NCI-H1105 (cell line): ENCODE measurements around the gene PTGIR.
A peak's percentile ranks its signal among the peaks of the same experiment; 100 is the strongest.

Experiments used
- DNase-seq: peaks from one replicate; lab custom pipeline; 2025; lab: John Stamatoyannopoulos, UW

Gene PTGIR

DNA sequence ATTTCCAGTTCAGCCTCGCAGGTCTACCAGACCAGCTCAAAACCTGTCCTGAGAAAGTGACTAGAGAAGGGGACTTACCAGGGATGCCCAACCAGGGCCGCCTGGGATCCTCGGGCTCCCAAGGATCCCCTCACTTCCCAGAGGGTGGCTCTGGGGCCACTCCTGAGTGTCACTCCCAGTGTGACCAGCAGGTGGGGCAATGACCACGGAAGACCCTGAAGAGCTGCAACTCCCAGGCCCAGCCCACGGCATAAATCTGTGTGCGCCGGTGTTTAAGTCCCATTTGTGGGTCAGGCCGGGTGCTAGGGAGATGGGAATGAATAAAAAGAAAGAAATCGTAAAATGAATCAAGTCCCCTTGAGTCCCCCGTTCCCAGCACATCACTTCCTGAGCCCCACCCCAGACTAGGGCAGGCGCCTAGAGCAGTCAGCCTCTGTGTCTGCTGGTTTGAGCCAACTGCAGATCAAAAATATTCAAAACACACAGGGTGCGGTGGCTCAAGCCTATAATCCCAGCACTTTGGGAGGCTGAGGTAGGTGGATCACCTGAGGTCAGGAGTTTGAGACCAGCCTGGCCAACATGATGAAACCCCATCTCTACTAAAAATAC, 10.7 kb downstream of the PTGIR start:
- peak; percentile 70 for DNase-seq

GRCh38 chr19:46613525-46613924, 11.4 kb downstream of the PTGIR start:
- DNase-seq, result no peak

DNA sequence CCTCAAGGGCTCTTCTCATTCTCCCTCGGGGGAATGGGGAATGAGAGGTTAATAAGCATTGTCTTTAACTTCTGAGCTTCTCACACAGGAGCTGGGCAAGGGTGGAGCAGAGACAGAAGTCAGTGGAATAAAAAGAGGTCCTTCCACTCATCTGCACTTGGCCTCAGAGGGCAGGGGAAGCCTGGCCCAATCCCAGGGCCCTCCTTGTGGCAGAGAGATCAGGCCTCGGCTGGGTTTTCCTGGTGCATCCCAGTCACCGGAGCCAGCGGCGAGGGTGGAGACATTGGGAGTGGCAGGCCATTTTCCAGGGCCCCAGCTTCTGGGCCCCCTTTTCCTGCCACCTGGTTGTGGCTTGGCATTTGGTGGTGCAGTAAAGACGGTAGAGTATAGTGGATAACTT, 13.1 kb downstream of the PTGIR start:
- no peak for DNase-seq

- DNase-seq, result no peak
Measured at GRCh38 chr19:46610851-46611770, 13.8 kb downstream of the PTGIR start.

GRCh38 chr19:46610413-46610775, 14.5 kb downstream of the PTGIR start:
- DNase-seq, result no peak

DNA sequence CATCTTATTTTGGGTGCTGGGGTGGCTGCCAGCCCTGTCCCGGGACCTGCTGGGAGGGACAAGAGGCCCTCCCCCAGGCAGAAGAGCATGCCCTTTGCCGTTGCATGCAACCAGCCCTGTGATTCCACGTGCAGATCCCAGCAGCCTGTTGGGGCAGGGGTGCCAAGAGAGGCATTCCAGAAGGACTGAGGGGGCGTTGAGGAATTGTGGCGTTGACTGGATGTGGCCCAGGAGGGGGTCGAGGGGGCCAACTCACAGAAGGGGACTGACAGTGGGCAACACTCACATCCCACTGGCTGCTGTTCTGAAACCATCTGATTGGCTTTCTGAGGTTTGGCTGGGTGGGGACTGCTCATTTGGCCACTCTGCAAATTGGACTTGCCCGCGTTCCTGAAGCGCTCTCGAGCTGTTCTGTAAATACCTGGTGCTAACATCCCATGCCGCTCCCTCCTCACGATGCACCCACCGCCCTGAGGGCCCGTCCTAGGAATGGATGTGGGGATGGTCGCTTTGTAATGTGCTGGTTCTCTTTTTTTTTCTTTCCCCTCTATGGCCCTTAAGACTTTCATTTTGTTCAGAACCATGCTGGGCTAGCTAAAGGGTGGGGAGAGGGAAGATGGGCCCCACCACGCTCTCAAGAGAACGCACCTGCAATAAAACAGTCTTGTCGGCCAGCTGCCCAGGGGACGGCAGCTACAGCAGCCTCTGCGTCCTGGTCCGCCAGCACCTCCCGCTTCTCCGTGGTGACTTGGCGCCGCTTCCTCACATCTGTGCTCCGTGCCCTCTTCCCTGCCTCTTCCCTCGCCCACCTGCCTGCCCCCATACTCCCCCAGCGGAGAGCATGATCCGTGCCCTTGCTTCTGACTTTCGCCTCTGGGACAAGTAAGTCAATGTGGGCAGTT, 15.1 kb downstream of the PTGIR start:
- DNase-seq, result no peak

DNA sequence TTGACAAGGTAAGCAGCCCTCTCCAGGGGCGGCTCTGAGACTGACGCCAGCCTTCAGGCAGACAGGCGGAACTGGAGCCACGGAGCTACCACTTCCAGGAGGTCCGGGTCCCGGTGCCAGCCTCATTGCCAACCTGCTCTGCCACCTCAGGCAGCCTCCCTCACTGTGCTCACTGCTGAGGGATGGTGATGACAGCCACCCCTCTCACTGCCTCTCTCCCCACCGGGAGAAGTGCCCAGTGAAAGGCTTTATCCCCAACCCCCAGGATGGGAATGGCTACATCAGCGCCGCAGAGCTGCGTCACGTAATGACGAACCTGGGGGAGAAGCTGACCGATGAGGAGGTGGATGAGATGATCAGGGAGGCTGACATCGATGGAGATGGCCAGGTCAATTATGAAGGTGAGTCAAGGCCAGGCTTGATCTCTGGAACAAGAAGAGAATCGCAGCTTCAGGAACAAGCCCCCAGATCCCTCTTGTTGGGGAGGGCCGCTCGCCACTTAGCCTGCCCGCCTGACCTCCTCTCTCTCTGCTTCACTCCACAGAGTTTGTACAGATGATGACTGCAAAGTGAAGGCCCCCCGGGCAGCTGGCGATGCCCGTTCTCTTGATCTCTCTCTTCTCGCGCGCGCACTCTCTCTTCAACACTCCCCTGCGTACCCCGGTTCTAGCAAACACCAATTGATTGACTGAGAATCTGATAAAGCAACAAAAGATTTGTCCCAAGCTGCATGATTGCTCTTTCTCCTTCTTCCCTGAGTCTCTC, 16.1 kb downstream of the PTGIR start:
- no peak for DNase-seq

GRCh38 chr19:46608178-46608577, 16.7 kb downstream of the PTGIR start:
- DNase-seq, result no peak

DNA sequence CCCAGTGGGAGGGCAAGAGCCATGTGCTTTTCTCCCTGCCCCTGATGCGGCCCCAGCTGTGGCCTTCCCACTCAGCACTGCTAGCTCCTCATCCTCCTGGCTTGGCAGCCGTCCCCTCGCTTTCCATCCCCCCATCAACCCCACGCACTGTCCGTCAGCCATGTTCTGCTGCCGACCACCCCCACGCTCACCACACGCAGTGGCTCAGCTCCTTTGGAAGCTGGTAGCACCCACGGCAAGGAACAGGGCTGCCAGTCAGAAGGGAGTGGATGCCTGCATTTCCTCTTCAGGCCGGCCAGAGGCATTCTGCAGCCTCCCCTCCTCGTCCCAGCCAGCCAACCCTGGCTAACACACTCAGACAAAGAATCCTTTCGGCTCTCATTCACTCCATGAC, 17.4 kb downstream of the PTGIR start:
- no peak for DNase-seq

GRCh38 chr19:46606681-46607447, 18.0 kb downstream of the PTGIR start:
- DNase-seq, result no peak

GRCh38 chr19:46606019-46606418, 18.9 kb downstream of the PTGIR start:
- no peak for DNase-seq

DNA sequence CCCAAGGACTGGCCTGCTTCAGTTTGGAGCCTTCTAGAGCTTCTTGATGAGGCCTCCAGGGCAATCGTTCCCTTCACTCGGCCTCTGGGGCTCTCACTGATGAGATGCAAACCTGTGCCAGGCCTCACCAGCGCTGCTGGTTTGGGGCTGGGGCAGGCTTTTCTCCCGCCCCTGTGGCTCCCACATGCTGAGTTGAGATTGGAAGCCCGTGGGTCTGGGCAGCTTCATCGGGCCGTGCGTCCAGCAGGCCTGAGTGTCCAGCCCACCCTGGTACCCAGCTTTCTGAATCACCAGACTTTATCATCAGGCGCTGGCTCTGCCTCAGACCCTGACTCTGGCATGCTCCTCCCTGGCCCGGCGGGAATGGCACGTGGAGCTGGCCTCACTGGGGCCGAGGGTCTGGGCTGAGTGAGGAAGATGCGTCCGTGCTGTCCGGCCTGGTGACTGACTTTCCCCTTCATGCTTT, 19.5 kb downstream of the PTGIR start:
- DNase-seq, result no peak

GRCh38 chr19:46604781-46605355, 20.0 kb downstream of the PTGIR start:
- DNase-seq, result no peak

- no peak for DNase-seq
Measured at GRCh38 chr19:46603752-46604231, 21.1 kb downstream of the PTGIR start.

GRCh38 chr19:46603195-46603637, 21.7 kb downstream of the PTGIR start:
- DNase-seq, result no peak

DNA sequence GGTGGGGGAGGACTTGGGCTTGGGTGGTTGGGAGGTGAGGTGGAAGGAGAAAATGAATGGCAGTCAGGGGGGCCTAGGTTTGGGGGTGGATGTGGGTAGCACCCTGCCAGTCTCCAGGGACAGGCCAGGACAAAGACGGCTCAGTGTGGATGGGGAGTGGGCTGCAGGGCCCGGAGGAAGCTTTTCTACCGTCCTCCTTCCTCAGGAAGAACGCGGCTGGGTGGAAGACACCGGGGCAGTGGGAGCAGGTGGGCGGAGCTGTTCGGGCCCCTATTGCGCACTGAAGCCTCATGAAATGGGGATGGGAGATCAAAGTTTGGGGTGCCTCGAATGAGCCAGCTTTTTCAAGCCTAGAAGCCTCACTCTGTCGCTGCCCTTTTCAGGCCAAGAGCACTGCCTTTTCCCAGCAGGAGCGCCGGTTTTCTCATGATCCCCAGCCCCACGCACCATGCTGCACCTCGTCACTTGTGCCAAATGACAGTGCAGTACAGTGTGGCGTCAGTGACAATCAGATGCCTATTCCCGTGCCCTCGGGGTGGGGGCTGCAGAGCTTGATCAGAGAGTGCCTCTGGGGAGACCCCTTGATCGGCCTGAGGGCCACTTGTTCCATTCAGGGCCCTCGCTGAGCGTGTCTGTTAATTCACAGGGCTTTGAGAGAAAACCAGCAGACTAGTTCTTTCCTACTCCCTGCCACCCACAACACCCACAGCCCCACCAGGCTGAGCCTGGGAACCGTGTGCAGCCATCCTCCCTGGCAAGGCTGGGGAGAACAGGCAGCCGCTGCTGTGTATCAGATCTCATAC, 22.3 kb downstream of the PTGIR start:
- no peak for DNase-seq

GRCh38 chr19:46601318-46602224, 23.3 kb downstream of the PTGIR start, which contains the start of gene CALM3:
Gene CALM3 (plus strand): TSS chr19:46601330. CDS start chr19:46601435, 105 bp downstream.
- DNase-seq, result no peak
